CD4-positive, alpha-beta T cell treated with Interleukin-17A for 1 hour (primary cell): Measurements from ENCODE around the gene TP53TG3.
"Not testable (repeated sequence)": the region's sequence is repeated elsewhere in the genome, so short reads cannot be mapped to it uniquely, and the experiment has no call there.

Source experiments
- DNase-seq: peaks from one replicate; pipeline ENCODE4 v3.0.0-alpha.2; 2020

TP53TG3 gene, protein sequence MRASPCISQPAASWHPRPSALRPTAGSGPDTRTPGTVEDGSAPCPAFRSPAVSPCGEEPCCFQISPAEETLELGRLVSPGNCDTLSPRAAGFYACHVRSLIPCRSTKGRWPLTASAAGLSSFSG

DNA sequence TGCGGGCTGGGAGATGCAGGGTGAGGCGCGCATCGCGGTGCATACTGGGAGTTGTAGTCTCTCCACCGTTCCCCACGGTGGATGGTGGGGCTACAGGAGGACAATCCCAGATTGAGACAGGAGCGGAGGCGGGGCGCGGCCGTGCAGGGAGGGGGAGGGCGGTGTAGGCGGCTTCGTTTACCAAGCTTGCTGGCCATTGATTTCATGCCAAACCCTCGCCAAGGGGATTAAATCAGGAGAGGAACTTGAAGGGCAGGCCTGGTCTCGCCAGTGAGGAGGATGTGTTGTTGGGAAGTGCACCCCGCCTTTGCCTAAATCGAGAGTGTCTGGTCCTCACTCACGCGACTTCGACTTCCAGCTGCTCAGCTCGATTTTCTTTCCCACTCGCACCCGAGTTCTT is at the start of gene TP53TG3:
TSS of gene TP53TG3 (minus strand) at position 101 of the 400 bp plus-strand sequence. CDS start at position 33, 68 bp downstream.
- DNase-seq, result not testable (repeated sequence)

DNA sequence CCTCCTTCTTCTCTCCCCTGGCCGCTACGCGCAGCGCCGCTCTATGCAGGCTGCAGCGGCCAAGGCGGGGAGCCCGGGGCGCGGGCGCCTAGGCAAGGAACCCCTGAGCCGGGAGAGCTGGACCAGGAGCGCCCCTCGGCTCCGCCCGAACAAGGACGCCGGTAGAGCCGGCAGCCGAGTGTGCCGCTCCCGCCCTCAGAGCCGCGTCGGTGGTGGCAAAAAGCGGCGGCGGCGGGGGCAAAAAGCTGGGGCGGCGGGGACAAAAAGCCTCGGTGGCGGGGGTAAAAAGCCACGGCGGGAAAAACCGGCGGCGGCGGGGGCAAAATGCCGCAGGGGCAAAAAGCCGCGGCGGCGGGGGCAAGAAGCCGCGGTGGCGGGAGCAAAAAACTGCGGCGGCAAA is 25.1 kb downstream of the TP53TG3 start:
- not testable (repeated sequence) for DNase-seq

DNA sequence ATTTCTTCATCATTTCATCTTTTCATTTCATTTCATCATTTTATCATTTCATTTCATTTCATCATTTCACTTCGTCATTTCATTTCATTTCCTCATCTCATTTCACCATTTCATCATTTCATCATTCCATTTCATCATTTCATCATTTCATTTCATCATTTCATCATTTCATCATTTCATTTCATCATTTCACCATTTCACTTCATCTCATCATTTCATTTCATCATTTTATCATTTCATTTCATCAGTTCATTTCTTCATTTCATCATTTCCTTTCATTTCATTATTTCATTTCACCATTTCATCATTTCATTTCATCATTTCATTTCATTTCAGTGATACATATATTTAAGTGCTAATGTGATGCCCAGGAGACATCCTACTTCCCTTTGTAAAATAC is 28.4 kb downstream of the TP53TG3 start:
- DNase-seq, result not testable (repeated sequence)

DNA sequence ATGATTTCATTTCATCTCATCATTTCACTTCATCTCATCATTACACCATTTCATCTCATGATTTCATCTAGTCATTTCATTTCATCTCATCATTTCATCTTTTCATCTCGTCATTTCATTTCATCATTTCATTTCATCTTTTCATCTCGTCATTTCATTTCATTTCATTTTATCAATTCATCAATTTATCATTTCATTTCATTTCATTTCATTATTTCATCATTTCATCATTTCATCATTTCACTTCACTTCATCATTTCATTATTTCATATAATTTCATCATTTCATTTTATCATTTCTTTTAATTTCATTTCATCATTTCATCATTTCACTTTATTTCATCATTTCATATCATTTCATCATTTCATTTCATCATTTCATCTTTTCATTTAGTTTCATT is 29.2 kb downstream of the TP53TG3 start:
- DNase-seq, result not testable (repeated sequence)

DNA sequence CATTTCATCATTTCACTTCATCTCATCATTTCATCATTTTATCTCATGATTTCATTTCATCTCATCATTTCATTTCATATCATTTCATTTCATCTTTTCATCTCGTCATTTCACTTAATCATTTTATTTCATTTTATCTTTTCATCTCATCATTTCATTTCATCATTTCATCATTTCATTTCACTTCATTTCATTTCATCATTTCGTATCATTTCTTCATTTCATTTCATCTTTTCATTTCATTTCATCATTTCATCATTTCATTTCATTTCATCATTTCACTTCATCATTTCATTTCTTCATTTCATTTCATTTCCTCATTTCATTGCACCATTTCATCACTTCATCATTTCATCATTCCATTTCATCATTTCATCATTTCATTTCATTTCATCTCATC is 29.8 kb downstream of the TP53TG3 start:
- DNase-seq, result not testable (repeated sequence)

DNA sequence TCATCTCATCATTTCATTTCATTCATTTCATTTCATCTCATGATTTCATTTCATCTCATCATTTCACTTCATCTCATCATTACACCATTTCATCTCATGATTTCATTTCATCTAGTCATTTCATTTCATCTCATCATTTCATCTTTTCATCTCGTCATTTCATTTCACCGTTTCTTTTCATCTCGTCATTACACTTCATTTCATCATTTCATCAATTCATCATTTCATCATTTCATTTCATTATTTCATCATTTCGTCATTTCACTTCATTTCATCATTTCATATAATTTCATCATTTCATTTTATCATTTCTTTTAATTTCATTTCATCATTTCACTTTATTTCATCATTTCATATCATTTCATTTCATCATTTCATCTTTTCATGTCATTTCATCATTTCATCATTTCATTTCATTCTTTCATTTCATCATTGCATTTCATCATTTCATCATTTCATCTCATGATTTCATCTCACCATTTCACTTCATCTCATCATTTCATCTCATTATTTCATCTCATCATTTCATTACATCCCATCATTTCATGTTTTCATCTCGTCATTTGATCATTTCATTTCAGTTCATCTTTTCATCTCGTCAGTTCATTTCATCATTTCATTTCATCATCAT is 30.6 kb downstream of the TP53TG3 start:
- not testable (repeated sequence) for DNase-seq

DNA sequence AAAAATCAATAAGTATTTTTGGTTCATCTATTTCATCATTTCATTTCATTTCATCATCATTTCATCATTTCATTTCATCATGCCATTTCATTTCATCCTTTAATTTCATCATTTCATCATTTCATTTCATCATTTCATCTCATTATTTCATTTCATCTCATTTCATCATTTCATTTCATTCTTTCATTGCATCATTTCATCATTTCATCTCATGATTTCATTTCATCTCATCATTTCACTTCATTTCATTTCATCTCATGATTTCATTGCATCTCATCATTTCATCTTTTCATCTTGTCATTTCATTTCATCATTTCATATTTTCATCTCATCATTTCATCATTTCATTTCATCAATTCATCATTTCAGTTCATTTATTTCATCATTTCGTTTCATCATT is 31.2 kb downstream of the TP53TG3 start:
- not testable (repeated sequence) for DNase-seq

DNA sequence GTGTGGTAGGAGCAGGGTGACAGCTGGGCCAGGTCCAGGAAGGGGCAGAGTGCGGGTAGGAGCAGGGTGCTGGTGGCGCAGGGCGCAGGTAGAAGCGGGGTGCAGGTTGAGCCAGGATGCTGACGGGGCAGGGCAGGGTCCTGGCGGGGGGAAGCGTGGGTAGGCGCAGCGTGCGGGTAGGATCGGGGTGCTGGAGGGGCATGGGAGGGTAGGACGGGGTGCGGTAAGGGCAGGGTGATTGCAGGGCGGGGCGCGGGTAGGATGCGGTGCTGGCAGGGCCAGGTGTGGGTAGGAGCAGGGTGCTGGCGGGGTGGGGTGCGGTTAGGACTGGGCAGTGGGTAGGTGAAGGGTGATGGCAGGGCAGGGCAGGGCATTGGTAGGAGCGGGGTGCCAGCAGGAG is 38.4 kb downstream of the TP53TG3 start:
- not testable (repeated sequence) for DNase-seq

DNA sequence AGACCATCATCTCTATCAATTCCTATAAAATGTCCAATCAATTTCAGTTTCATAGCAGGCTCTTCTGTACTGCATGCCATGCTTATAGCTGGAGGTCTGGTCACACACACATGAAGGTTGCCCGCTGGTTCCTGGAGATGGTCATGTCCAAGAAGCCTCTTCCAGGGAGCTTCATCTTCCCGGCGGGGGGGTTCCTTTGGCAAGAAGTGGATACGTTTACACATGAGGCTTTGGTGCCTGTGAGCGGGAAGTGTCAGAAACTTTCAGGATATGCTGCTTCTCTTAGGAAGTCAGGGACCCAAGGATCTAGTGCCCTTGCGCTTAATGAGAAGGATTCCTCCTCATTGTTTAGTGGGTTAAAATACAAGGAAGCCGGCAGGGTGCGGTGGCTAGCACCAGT is 43.9 kb downstream of the TP53TG3 start:
- DNase-seq, result not testable (repeated sequence)
